ENCODE data around the gene LHPP. TPM values are rescaled to one million over a fixed set of nuclear protein-coding genes. Genes with fewer than 3 reads are reported as not detected.

LHPP gene
- total RNA-seq, 1 experiment from 2014 or later = 24.7 TPM

GRCh38 chr10:124562425-124563060 is 100.9 kb downstream of the LHPP start:
- no TSS peak for BruUV-seq (replicated peaks)
- Histone ChIP-seq H3K27me3 (ENCODE audit: insufficient read depth, low read depth) (no peaks in the 10 kb centered on the region), H3K9me2 (ENCODE audit: insufficient read depth) (no peaks in the 10 kb centered on the region), H3F3A (ENCODE audit: insufficient read depth, low read depth) (no peaks in the 10 kb centered on the region), H4K20me1 (ENCODE audit: insufficient read depth) (no peaks in the 10 kb centered on the region), H3K36me3 (ENCODE audit: low read depth) (no peaks in the 10 kb centered on the region), H3K27ac (no peak overlapping the region), H3K4me2 (no peak overlapping the region), H3K4me1 (replicated peaks; ENCODE audit: insufficient read depth) (no peaks in the 10 kb centered on the region), H2AFZ (no peak overlapping the region), H3K79me2 (ENCODE audit: low read depth) (no peaks in the 10 kb centered on the region), H3K4me3 (no peak overlapping the region), H3K9me3 (ENCODE audit: insufficient read depth, low read depth) (no peaks in the 10 kb centered on the region)
- ChIA-PET CTCF (no interaction called here), POLR2A (ENCODE audit: unreplicated experiment) (no interaction called here)
- TF ChIP-seq CTCF (conservative IDR thresholded peaks at IDR 0.05) (no peak), EZH2 (IDR thresholded peaks at IDR 0.05; ENCODE audit: low read depth) (no peak)
- intact Hi-C loops (cut with micrococcal nuclease; ENCODE audit: unreplicated experiment) = no loop called here
- no peak for DNase-seq

GRCh38 chr10:124563320-124564040 is 101.9 kb downstream of the LHPP start:
- H3K9me3 ChIP-seq (ENCODE audit: insufficient read depth, low read depth) = no peaks in the 10 kb centered on the region
- no peak overlapping the region for H2AFZ ChIP-seq
- H4K20me1 ChIP-seq (ENCODE audit: insufficient read depth) = no peaks in the 10 kb centered on the region
- H3K9me2 ChIP-seq (ENCODE audit: insufficient read depth) = no peaks in the 10 kb centered on the region
- H3K4me3 ChIP-seq = no peak overlapping the region
- H3F3A ChIP-seq (ENCODE audit: insufficient read depth, low read depth) = no peaks in the 10 kb centered on the region
- DNase-seq = no peak
- no peak overlapping the region for H3K4me2 ChIP-seq
- intact Hi-C loops (cut with micrococcal nuclease; ENCODE audit: unreplicated experiment) = no loop called here
- BruUV-seq (replicated peaks) = no TSS peak
- no peaks in the 10 kb centered on the region for H3K27me3 ChIP-seq (ENCODE audit: insufficient read depth, low read depth)
- no peaks in the 10 kb centered on the region for H3K79me2 ChIP-seq (ENCODE audit: low read depth)
- no peak for TF ChIP-seq CTCF (conservative IDR thresholded peaks at IDR 0.05)
- no peak for TF ChIP-seq EZH2 (IDR thresholded peaks at IDR 0.05; ENCODE audit: low read depth)
- H3K36me3 ChIP-seq (ENCODE audit: low read depth) = no peaks in the 10 kb centered on the region
- CTCF ChIA-PET = interaction anchor here (0.7 kb wide), 1 partner anchor 168 kb away, joined by 3 read pairs; no protein-coding TSS in a partner anchor
- POLR2A ChIA-PET (ENCODE audit: unreplicated experiment) = no interaction called here
- H3K27ac ChIP-seq = no peak overlapping the region
- no peaks in the 10 kb centered on the region for H3K4me1 ChIP-seq (replicated peaks; ENCODE audit: insufficient read depth)

- H2AFZ ChIP-seq = no peak overlapping the region
- no peak for DNase-seq
- no peaks in the 10 kb centered on the region for H3K27me3 ChIP-seq (ENCODE audit: insufficient read depth, low read depth)
- no peaks in the 10 kb centered on the region for H4K20me1 ChIP-seq (ENCODE audit: insufficient read depth)
- no peaks in the 10 kb centered on the region for H3K79me2 ChIP-seq (ENCODE audit: low read depth)
- H3K4me1 ChIP-seq (replicated peaks; ENCODE audit: insufficient read depth) = no peaks in the 10 kb centered on the region
- no peak for TF ChIP-seq EZH2 (IDR thresholded peaks at IDR 0.05; ENCODE audit: low read depth)
- TF ChIP-seq CTCF (conservative IDR thresholded peaks at IDR 0.05) = no peak
- intact Hi-C loops (cut with micrococcal nuclease; ENCODE audit: unreplicated experiment) = no loop called here
- no peaks in the 10 kb centered on the region for H3K9me3 ChIP-seq (ENCODE audit: insufficient read depth, low read depth)
- ChIA-PET POLR2A (ENCODE audit: unreplicated experiment) (no interaction called here), CTCF (no interaction called here)
- H3K9me2 ChIP-seq (ENCODE audit: insufficient read depth) = no peaks in the 10 kb centered on the region
- H3K36me3 ChIP-seq (ENCODE audit: low read depth) = no peaks in the 10 kb centered on the region
- no peaks in the 10 kb centered on the region for H3F3A ChIP-seq (ENCODE audit: insufficient read depth, low read depth)
- no TSS peak for BruUV-seq (replicated peaks)
- H3K4me3 ChIP-seq = no peak overlapping the region
- no peak overlapping the region for H3K4me2 ChIP-seq
- no peak overlapping the region for H3K27ac ChIP-seq
Measured at GRCh38 chr10:124564881-124565280, 103.3 kb downstream of the LHPP start.
